ENCODE data around the gene BRSK1. TPM values are rescaled to one million over a fixed set of nuclear protein-coding genes. Genes with fewer than 3 reads are reported as not detected.

The BRSK1 gene
- total and polyA plus RNA-seq, 10 of the 15 experiments (the other 5 are each of a cell fraction or from before 2014, with no cell fraction given) = 0.03 to 0.76 (median 0.25) TPM; not detected in 4

DNA sequence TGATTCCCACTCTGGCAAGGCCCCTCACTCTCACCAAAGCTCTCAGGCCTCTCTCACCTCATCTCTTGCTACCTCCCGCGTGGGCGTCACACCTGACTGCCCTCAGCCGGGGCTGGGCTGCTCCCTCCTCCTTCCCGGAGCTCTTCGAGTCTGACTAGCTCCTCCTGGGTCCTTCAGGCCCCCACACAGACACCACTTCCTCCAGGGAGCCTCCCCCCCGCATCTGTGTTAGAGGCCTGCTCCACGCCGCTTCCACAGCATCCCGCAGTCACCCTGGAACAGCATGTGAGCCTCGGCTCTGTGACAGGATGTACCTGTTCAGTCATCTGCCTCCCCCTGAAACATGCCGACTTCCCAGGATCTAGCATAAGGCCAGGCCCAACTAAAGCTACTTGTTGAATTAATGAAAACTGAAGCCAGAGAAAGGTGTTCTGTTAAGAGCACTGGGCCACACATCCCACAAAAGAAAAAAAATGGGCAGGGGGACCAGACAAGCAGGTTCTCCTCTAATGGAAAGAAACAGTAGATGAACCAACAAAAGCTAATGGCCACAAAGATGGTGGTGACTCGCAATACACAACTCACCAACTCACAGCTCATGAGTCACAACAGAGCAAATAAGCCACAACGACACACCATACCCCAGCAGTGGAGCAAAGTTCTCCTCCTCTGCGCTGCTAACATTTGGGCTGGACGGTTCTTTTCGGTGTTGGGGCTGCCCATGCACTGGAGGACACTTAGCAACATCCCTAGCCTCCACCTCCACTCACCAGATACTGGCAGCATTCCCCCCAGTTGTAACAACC is 28.0 kb upstream of the BRSK1 start:
- in situ Hi-C loops (cut with MboI) (no loop called here), intact Hi-C loops (cut with micrococcal nuclease; ENCODE audit: unreplicated experiment) (loop anchor here (10.0 kb wide), 1 partner anchor 129 kb away; the partner anchor contains the start of genes RPL28 and TMEM238)
- peak overlapping the region; percentile 91 for H3K27ac ChIP-seq (ENCODE audit: control insufficient read depth, insufficient read depth)
- no peaks in the 10 kb centered on the region for H3K9me3 ChIP-seq (replicated peaks; ENCODE audit: control insufficient read depth, insufficient read depth, low read length)
- 2% methylated on average over 17 of the region's 17 CpGs for WGBS (ENCODE audit: insufficient coverage, insufficient replicate concordance, low lambda C conversion rate, missing lambda C conversion rate)
- H3K4me1 ChIP-seq (ENCODE audit: control insufficient read depth, insufficient read depth, low read length) = peaks cover 28% of the 10 kb centered on the region
- H3K9ac ChIP-seq (ENCODE audit: control insufficient read depth, insufficient read depth, low read length) = peak overlapping the region; percentile 93
- ChIA-PET POLR2A (interaction anchor here (0.6 to 5.7 kb wide), 8 partner anchors 9 to 344 kb away, joined by 3 to 86 read pairs (median 12); partner anchors contain the start of genes FIZ1, HSPBP1, KMT5C and TMEM238), SMC1A (ENCODE audit: uncharacterized antibody, unreplicated experiment) (interaction anchor here (0.7 to 5.3 kb wide), 13 partner anchors 10 to 705 kb away, joined by 3 to 68 read pairs (median 3); partner anchors contain the start of gene HSPBP1), RAD21 (ENCODE audit: unreplicated experiment) (interaction anchor here (0.9 to 6.0 kb wide), 9 partner anchors 21 to 387 kb away, joined by 3 to 46 read pairs (median 10); partner anchors contain the start of genes HSPBP1, KMT5C and TMEM238), CTCF (interaction anchor here (0.7 to 4.4 kb wide), 10 partner anchors 22 to 377 kb away, joined by 3 to 25 read pairs (median 4); no protein-coding TSS in a partner anchor)
- peaks cover 7% of the 10 kb centered on the region for H4K20me1 ChIP-seq (ENCODE audit: control insufficient read depth, insufficient read depth)
- no peak overlapping the region for H2AFZ ChIP-seq (ENCODE audit: control insufficient read depth, low read depth, low read length)
- peak overlapping the region; percentile 96 for H3K4me2 ChIP-seq (ENCODE audit: control insufficient read depth, insufficient read depth)
- FAIRE-seq = no peak
- H3K36me3 ChIP-seq (ENCODE audit: control insufficient read depth in 2 of 2, insufficient read depth in 2 of 2, low read length in 1 of 2) = peaks cover 0 to 7% of the 10 kb centered on the region in 2 experiments; a peak in 2 of 4 replicates
- BruUV-seq (replicated peaks) = no TSS peak
- H3K27me3 ChIP-seq (replicated peaks in 1 of 2; ENCODE audit: control insufficient read depth in 2 of 2, insufficient read depth in 2 of 2, low read length in 1 of 2) = no peaks in the 10 kb centered on the region
- peaks cover 81% of the 10 kb centered on the region for H3K79me2 ChIP-seq (ENCODE audit: control insufficient read depth, insufficient read depth, low read length)
- peak overlapping the region; percentile 100 for H3K4me3 ChIP-seq
- DNase-seq (ENCODE audit: low read depth, low spot score) = peak; percentile 39
- ATAC-seq = peak; percentile 5
- TF ChIP-seq EGR1 (IDR thresholded peaks at IDR 0.05; ENCODE audit: borderline replicate concordance in 1 of 2, low read depth in 2 of 2, low read length in 2 of 2) (peak in 1 of 2 experiments; percentile 15; a peak in 1 of 3 replicates), POLR2A (IDR thresholded peaks at IDR 0.05; ENCODE audit: low read depth, low read length) (peak; percentile 63), BHLHE40 (IDR thresholded peaks at IDR 0.05; ENCODE audit: borderline replicate concordance in 1 of 2, low read depth in 2 of 2, low read length in 1 of 2) (peak in 1 of 2 experiments; percentile 35; a peak in 2 of 4 replicates), EED (IDR thresholded peaks at IDR 0.05; ENCODE audit: low read depth) (peak; percentile 63; the same call in 1 of the 2 replicates), TAF1 (IDR thresholded peaks at IDR 0.05; ENCODE audit: borderline replicate concordance, low read depth, low read length) (peak; percentile 59; the same call in 1 of the 2 replicates), SPI1 (IDR thresholded peaks at IDR 0.05; ENCODE audit: borderline replicate concordance, insufficient read depth, low read depth, low read length) (peak; percentile 18; the same call in 1 of the 2 replicates), YBX1 (IDR thresholded peaks at IDR 0.05) (no peak), SREBF2 (IDR thresholded peaks at IDR 0.05; ENCODE audit: low read length) (no peak), RAD21 (IDR thresholded peaks at IDR 0.05; ENCODE audit: insufficient read depth, low read depth, low read length) (no peak), NRF1 (conservative IDR thresholded peaks at IDR 0.05; ENCODE audit: low read depth, low read length) (no peak), ATF7 (IDR thresholded peaks at IDR 0.05; ENCODE audit: low read depth) (0 out of 2 replicates have a peak, but pooled peaks have one; percentile 10), SIN3A (IDR thresholded peaks at IDR 0.05; ENCODE audit: low read depth, low read length) (no peak), POLR2AphosphoS5 (IDR thresholded peaks at IDR 0.05; ENCODE audit: low read length) (peak; percentile 50; the same call in 1 of the 2 replicates), RUNX3 (IDR thresholded peaks at IDR 0.05; ENCODE audit: low read length) (peak; percentile 20; the same call in 1 of the 2 replicates), IKZF1 (conservative IDR thresholded peaks at IDR 0.05) (0 out of 2 replicates have a peak, but pooled peaks have one; percentile 48), PAX8 (IDR thresholded peaks at IDR 0.05) (peak; percentile 96; the same call in 1 of the 2 replicates)
- TF ChIP-seq, protein P1, sequence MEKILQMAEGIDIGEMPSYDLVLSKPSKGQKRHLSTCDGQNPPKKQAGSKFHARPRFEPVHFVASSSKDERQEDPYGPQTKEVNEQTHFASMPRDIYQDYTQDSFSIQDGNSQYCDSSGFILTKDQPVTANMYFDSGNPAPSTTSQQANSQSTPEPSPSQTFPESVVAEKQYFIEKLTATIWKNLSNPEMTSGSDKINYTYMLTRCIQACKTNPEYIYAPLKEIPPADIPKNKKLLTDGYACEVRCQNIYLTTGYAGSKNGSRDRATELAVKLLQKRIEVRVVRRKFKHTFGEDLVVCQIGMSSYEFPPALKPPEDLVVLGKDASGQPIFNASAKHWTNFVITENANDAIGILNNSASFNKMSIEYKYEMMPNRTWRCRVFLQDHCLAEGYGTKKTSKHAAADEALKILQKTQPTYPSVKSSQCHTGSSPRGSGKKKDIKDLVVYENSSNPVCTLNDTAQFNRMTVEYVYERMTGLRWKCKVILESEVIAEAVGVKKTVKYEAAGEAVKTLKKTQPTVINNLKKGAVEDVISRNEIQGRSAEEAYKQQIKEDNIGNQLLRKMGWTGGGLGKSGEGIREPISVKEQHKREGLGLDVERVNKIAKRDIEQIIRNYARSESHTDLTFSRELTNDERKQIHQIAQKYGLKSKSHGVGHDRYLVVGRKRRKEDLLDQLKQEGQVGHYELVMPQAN (conservative IDR thresholded peaks at IDR 0.05) = peak; percentile 37
- TF ChIP-seq, protein P2, sequence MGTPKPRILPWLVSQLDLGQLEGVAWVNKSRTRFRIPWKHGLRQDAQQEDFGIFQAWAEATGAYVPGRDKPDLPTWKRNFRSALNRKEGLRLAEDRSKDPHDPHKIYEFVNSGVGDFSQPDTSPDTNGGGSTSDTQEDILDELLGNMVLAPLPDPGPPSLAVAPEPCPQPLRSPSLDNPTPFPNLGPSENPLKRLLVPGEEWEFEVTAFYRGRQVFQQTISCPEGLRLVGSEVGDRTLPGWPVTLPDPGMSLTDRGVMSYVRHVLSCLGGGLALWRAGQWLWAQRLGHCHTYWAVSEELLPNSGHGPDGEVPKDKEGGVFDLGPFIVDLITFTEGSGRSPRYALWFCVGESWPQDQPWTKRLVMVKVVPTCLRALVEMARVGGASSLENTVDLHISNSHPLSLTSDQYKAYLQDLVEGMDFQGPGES (IDR thresholded peaks at IDR 0.05) = no peak
- TF ChIP-seq, protein P3, sequence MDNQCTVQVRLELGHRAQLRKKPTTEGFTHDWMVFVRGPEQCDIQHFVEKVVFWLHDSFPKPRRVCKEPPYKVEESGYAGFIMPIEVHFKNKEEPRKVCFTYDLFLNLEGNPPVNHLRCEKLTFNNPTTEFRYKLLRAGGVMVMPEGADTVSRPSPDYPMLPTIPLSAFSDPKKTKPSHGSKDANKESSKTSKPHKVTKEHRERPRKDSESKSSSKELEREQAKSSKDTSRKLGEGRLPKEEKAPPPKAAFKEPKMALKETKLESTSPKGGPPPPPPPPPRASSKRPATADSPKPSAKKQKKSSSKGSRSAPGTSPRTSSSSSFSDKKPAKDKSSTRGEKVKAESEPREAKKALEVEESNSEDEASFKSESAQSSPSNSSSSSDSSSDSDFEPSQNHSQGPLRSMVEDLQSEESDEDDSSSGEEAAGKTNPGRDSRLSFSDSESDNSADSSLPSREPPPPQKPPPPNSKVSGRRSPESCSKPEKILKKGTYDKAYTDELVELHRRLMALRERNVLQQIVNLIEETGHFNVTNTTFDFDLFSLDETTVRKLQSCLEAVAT (IDR thresholded peaks at IDR 0.05) = peak; percentile 47
